ENCODE data around the gene WNT9B.

The WNT9B gene

DNA sequence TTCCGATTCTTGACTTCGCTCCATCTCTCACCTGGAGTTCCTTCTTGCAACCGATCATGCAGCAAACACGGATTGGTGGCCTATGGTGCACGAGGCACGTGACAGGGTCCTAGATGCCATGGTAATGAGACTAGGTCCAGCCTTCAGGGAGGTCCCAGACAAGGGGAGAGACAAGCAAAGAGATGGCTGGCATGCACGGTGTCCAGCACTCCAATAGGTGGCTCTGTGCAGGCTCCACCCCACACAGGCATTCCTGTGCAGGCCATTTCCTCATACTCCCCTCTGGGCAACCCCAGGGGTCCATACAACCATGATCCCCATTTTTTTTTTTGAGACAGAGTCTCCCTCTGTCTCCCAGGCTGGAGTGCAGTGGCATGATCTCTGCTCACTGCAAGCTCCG, 31.3 kb downstream of the WNT9B start:
- DNase-seq (ENCODE audit: low spot score): no peak

GRCh38 chr17:46883871-46884520, 32.6 kb downstream of the WNT9B start:
- DNase-seq (ENCODE audit: low spot score): no peak

- no peak for DNase-seq (ENCODE audit: low spot score)
These were observed 33.2 kb downstream of the WNT9B start for GRCh38 chr17:46884552-46884951.

GRCh38 chr17:46885415-46886309, 34.3 kb downstream of the WNT9B start:
- no peak for DNase-seq (ENCODE audit: low spot score)

- DNase-seq (ENCODE audit: low spot score): no peak
These were observed 34.9 kb downstream of the WNT9B start for GRCh38 chr17:46886310-46886663.

DNA sequence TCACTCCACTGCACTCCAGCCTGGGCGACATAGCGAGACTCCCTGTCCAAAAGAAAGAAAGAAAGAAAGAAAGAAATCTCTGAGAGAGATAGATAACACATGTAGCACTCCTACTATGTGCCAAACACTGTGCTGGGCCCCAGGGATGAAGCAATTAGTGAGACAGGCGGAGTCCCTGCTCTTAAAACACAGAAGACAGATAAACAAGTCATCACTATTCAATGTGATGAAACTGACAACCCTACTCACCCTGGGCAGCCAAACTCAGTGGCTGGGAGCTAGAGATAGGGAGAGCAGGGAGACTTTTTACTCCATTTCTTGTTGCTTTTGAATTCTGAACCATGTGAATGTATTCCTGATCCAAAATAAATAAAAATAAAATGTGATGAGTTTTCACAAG, 36.3 kb downstream of the WNT9B start:
- DNase-seq (ENCODE audit: low spot score): no peak

- no peak for DNase-seq (ENCODE audit: low spot score)
These were observed 37.3 kb downstream of the WNT9B start for GRCh38 chr17:46888727-46889126.

GRCh38 chr17:46889519-46889918, 38.1 kb downstream of the WNT9B start:
- DNase-seq (ENCODE audit: low spot score): no peak

DNA sequence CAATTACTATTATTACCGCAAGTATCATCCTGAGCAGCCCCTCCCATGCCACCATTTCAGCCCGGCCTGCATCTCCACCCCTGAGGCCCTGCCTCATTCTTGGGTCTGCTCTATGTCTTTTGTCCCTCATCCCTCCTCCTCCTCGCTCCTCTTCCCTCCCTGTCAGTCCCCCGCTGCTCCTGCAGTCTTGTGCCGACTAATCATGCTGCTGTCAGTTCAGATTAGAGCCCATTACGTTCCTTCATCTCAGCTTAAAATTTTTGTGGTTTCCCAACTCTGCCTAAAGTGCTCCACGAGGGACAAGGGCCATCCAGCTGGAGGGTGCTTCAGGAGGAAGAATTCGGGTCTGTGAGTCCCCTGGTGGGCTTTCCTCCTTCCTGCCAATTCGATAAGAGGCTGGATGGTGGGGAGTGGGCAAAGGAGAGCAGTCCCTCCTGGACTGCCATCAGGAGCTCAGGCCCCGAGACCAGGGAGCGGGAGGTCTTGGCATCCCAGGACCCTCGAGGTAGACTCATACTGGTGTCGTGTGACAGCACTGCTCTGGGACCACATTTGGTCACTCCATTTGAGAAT, 38.7 kb downstream of the WNT9B start:
- DNase-seq (ENCODE audit: low spot score): no peak

GRCh38 chr17:46890638-46891037, 39.3 kb downstream of the WNT9B start:
- no peak for DNase-seq (ENCODE audit: low spot score)

DNA sequence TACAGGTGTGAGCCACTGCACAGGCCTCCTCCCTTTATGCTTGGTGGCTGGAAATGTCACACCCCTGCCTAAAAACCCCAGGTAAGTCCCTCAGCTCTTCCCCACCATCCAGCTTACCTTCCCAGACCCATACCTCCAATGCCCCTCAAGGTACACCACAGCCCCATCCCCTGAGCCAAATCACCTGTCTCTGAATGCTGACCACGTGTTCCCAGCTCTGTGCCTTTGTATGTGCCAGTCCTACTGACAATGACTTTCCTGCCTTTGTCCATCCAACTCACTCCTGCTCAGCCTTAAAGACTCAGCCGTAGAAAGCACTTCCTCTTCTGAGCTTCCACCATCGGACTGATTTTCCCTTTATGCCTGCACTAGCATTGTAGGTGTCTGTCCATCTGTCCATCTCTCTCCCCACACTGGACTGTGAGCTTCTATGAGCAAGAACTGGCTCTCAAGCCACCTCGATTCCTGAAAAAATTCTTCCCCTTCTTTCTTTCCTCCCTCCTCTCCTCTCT, 40.9 kb downstream of the WNT9B start:
- no peak for DNase-seq (ENCODE audit: low spot score)

GRCh38 chr17:46894024-46894423, 42.6 kb downstream of the WNT9B start:
- DNase-seq (ENCODE audit: low spot score): no peak

DNA sequence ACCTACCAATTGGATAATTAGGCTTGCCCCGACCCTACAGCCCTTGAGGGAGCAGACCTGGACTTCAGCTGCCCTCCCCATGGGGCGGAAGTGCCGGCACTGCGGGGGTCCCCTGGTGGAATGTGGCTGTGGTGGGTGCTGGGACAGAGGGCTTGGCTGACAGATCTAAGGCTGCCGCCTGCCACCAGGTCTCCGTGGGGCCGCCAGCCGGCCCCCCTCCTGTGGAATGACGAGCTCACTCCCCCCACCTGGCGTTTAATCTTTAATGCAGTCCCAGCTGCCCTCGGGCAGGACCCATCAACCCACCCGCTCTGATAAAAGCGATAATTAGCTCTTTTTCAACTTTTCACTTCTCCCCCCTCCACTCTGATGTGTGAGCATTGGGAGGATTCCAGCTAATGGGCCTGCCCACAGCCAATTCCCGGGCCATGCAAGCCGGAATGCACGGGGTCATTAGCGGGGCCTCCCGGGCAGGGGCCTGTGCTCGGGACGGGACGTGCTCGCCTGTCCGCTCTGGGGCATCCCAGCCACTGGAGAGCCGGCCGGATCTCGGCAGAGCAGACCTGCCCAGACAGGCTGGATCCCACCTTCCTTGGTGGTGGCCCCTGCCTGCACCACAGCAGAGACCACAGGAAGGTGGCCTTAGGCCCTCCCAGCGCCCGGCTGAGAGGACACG, 43.2 kb downstream of the WNT9B start:
- DNase-seq (ENCODE audit: low spot score): no peak

- no peak for DNase-seq (ENCODE audit: low spot score)
These were observed 43.8 kb downstream of the WNT9B start for GRCh38 chr17:46895171-46895570.

DNA sequence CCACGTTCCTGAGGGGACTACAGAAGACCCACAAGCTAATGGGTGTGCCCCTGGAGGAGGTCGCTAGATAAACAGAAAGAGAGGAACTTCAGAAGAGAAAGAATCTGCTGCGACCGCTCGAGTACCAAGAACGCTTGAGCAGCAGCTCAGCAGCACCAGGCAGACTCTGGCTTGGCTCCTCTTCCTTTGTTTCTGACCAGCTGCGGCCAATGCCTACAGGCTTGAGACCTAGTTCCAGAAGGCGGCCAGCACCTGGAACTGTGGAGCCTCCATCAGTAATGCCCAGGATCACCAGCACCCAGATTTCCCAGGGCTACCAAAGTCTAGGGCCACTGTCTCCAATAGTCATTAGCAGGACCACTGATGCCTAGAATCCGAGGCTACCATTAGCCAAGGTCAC, 45.6 kb downstream of the WNT9B start:
- no peak for DNase-seq (ENCODE audit: low spot score)

DNA sequence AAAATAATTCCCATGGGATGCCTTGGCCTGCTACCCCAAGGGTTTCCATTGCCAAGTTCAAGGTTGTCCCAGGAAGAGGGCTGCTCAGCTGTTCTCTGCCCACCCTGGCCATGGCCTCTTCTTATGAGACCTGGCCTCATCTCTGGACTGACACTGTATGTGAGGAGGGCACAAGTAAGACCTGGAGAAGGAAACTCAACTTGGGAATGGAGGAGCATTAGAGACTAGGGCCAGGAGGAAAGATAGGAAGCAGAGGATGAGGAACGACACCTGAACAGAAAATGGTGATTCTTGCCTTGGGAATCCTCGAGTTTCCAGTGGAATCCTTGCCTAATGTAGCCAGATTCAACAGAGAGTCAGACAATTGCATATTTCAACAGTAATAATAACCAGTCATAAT, 47.0 kb downstream of the WNT9B start:
- DNase-seq (ENCODE audit: low spot score): no peak

GRCh38 chr17:46898860-46899259, 47.5 kb downstream of the WNT9B start:
- DNase-seq (ENCODE audit: low spot score): no peak

DNA sequence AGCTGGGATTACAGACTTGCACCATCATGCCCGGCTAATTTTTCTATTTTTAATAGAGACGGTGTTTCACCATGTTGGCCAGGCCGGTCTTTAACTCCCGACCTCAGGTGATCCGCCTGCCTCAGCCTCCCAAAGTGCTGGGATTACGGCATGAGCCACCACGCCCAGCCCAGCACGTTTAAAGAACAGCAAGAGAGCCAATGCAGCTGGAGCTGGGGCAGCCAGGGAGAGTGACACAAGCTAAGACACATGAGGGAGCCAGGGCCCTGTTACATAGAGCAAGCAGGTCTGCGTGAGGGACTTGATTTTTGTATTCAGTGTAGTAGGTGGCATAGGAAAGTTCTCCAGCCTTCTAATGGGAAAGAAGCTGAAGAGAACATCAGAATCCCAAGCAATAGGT, 49.9 kb downstream of the WNT9B start:
- no peak for DNase-seq (ENCODE audit: low spot score)

DNA sequence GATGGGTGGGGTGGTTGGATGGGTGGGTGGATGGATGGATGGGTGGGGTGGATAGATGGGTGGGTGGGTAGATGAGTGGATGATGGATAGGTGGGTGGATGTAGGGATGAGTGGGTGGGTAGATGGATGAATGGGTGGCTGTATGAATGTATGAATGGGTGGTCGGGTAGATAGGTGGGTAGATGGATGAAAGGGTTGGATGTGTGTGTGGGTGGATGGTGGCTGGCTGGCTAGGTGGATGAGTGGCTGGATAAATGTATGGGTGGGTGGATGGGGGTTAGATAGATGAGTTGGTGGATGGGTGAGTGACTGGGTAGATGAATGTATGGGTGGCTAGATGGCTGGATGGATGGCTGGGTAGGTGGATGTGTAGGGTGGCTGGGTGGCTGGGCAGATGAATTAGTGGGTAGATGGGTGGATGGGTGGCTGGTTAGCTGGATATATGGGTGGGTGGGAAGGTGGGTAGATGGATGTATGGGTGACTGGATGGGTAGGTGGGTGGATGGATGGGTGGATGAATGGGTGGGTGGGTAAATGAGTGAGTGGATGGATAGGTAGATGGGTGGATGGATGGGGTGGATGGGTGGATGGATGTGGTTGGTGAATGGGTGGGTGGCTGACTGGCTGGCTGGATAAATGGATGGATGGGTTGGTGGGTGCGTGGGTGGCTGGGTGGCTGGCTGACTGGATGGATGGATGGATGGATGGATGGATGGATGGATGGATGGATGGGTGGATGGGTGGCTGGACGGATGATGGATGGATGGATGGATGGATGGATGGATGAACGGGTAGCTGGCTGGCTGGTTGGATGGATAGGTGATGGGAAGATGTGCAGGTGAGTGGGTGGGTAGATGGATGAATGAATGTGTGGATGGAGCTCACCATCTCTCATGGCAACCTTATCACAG, 52.6 kb downstream of the WNT9B start:
- no peak for DNase-seq (ENCODE audit: low spot score)

DNA sequence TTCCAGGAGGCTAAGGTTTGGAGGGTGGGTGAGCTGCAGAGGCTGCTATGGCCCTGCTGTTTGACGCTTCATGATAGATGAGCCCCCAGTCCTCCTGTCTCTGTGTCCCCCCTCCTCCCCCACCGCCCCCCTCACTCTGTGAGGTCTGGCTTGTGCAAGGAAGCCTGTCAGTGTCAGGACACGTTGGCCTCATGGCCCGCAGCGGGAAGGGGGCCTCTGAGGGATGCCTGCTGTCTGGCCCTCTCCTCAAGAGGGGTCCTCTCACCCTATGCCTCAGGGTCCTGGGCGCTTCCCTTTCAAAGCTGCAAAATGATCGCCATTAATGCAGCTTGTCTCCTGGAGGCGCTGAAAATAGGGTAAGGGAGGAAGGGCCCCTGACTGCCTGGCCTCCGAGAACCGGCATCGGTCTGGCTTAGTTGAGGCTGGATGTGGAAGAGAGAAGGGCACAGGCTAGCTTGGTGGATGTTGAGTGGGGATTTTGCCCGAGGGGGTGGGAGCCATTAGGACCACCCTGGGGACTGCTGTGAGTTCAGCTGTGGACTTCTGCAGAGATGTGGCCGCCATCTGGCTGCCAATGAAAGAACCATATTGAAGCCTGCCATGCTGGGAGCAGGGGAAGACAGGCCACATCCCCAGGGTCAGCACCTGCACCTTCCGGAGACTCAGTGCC, 56.8 kb downstream of the WNT9B start:
- no peak for DNase-seq (ENCODE audit: low spot score)

Data from LoVo (cell line).